Measurements from ENCODE around the gene DNAJC5G.

- TF ChIP-seq YY1 (IDR thresholded peaks at IDR 0.05; ENCODE audit: low read depth), result no peak
- TF ChIP-seq, protein P1, sequence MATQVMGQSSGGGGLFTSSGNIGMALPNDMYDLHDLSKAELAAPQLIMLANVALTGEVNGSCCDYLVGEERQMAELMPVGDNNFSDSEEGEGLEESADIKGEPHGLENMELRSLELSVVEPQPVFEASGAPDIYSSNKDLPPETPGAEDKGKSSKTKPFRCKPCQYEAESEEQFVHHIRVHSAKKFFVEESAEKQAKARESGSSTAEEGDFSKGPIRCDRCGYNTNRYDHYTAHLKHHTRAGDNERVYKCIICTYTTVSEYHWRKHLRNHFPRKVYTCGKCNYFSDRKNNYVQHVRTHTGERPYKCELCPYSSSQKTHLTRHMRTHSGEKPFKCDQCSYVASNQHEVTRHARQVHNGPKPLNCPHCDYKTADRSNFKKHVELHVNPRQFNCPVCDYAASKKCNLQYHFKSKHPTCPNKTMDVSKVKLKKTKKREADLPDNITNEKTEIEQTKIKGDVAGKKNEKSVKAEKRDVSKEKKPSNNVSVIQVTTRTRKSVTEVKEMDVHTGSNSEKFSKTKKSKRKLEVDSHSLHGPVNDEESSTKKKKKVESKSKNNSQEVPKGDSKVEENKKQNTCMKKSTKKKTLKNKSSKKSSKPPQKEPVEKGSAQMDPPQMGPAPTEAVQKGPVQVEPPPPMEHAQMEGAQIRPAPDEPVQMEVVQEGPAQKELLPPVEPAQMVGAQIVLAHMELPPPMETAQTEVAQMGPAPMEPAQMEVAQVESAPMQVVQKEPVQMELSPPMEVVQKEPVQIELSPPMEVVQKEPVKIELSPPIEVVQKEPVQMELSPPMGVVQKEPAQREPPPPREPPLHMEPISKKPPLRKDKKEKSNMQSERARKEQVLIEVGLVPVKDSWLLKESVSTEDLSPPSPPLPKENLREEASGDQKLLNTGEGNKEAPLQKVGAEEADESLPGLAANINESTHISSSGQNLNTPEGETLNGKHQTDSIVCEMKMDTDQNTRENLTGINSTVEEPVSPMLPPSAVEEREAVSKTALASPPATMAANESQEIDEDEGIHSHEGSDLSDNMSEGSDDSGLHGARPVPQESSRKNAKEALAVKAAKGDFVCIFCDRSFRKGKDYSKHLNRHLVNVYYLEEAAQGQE (IDR thresholded peaks at IDR 0.05; ENCODE audit: low read depth), result no peak
- TF ChIP-seq EP300 (IDR thresholded peaks at IDR 0.05; ENCODE audit: borderline replicate concordance), result no peak
- TF ChIP-seq NFIC (IDR thresholded peaks at IDR 0.05), result no peak
- no peak for TF ChIP-seq RAD21 (IDR thresholded peaks at IDR 0.05; ENCODE audit: low read depth)
- no peak for TF ChIP-seq TCF12 (IDR thresholded peaks at IDR 0.05; ENCODE audit: low read depth)
- TF ChIP-seq TAF1 (IDR thresholded peaks at IDR 0.05; ENCODE audit: low read depth), result no peak
- no peak for TF ChIP-seq EGR1 (IDR thresholded peaks at IDR 0.05)
- TF ChIP-seq FOXM1 (IDR thresholded peaks at IDR 0.05; ENCODE audit: borderline replicate concordance, low read depth), result no peak
- no peak for TF ChIP-seq CREB1 (IDR thresholded peaks at IDR 0.05; ENCODE audit: low read depth)
- no peak for TF ChIP-seq TEAD4 (IDR thresholded peaks at IDR 0.05)
Measured at GRCh38 chr2:27245116-27245515, 30.1 kb upstream of the DNAJC5G start.
